Epithelial cell of esophagus (primary cell): ENCODE data around the gene NEK8.

Experiments
- DNase-seq: peaks from one replicate; pipeline ENCODE4 v3.0.0; 2010; ENCODE audit warnings: low read depth
- H3K4me3 ChIP-seq: 2 replicates; pipeline ENCODE4 v1.5.1; 2011; ENCODE audit warnings: mild to moderate bottlenecking, low read length, control low read depth
- CTCF ChIP-seq: IDR thresholded peaks from 2 replicates; pipeline ENCODE4 v1.5.1; 2011; ENCODE audit warnings: low read depth, mild to moderate bottlenecking, low read length, control low read depth, inconsistent platforms; ENCODE audit not compliant: insufficient read depth; ENCODE audit errors: missing control alignments

The NEK8 gene

DNA sequence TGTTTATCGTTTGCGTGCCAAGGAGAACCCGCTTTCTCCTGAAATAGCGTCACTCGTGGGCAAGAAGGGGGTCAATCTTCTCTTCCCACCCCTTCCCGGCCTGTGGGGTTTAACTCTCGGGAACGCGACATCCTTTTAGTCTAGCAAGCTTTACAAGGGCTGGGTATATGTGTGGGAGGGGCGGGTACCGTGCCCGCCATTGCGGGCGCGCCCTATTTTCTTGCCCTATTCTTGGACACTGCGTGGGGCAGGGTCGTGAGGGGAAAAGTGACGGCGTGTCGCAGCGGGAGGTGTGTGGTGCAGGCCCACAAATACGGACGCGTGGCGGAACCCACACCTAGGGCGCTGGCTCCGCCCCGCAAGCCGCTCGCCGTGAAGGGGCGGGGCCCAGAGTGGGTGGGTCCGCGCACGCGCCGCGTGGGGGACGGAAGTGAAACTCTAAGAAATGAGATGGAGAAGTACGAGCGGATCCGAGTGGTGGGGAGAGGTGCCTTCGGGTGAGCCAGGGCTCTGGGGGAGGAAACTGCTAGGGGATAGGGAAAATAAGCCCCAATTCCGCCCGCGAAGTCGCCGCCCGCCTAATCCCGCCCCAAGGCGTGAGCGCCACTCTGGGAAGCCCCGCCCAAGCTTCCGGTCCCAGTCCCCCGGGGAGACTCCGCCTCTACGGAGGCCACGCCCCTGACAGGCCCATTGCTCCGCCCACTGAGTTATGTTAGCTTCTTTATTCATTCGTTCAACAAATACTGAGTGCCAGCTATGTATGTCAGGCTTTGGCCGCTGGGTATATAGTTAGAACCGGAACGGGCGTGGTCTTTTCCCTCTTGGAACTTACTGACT, at the start of gene NEK8:
Gene NEK8, plus strand, starts transcription at position 425 of the 837 bp plus-strand sequence. Its CDS starts 26 bp downstream, at position 451.
- no peak for TF ChIP-seq CTCF

DNA sequence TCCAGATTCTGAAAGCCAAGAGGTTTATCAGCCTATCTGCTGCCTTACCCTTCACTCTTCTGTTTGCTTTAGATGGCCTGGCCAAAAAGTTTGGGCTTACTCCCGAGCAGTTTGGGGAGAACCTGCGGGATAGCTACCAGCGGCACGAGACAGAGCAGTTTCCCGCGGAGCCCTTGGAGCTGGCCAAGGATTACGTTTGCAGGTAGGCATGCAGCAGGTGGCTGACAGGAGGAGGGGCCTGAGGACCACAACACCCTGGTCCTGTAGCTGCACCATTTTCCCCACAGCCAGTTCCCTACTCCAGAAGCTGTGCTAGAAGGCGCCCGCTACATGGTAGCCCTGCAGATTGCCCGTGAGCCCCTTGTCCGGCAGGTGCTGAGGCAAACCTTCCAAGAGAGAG, 45.9 kb upstream of the NEK8 start:
- TF ChIP-seq CTCF, result no peak
- no peak overlapping the region for H3K4me3 ChIP-seq
- DNase-seq, result no peak

More for the DNA sequence above, at the start of gene NEK8:
- peak; percentile 98 for DNase-seq
- H3K4me3 ChIP-seq, result peak within 1 kb of the TSS; percentile 86

DNA sequence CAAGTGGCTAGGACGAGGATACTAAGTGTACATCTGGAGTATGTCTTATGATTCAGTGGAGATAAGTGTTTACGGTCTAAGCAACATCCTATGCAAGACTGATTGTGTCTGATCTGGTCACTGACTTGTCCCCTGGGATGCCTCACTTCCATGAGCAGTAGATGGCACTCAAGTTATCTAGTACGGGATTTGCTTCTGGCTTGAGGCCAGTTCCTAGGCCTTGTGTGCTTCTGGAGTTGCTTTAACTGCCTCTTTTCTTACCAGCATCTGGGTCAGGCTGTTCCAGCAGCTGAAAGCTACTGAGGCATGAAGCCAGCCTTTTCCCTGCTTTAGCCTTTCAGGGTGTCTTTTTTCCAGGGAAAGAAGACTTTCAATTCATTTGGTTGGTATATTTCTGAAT, 43.6 kb upstream of the NEK8 start:
- peak; percentile 34 for TF ChIP-seq CTCF
- DNase-seq, result no peak
- H3K4me3 ChIP-seq, result no peak overlapping the region

DNA sequence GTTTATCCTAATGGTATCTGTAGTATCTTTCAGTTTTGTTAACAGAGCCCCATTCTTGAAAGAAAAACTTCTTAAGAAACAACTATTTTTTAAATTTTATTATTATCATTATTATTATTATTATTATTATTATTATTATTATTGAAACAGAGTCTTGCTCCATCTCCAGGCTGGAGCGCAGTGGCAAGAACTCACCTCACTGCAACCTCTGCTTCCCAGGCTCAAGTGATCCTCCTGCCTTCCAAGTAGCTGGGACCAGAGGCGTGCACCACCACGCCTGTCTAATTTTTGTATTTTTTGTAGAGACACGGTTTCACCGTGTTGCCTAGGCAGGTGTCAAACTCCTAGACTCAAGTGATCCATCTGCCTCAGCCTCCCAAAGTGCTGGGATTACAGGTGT, 43.2 kb upstream of the NEK8 start:
- H3K4me3 ChIP-seq, result no peak overlapping the region
- no peak for DNase-seq
- TF ChIP-seq CTCF, result no peak

DNA sequence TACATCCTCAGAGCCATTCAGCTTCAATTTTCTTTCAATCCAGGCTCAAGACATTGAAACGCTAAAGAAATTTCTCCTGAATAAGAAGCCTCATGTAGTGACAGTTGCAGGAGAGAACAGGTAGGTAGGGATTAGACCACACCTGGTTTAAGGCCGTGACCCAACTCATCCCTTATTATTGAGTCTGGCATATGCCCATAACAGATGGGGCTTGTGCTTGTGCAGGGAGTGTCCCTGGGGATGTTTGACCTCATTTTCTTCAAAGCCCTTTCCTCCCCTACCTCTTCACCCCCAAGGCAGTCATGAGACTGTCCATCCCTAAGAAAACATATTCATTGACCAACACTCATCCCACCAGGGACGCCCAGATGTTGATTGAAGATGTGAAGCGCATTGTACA, 42.3 kb upstream of the NEK8 start:
- no peak overlapping the region for H3K4me3 ChIP-seq
- DNase-seq, result no peak
- TF ChIP-seq CTCF, result no peak

- H3K4me3 ChIP-seq, result no peak overlapping the region
- TF ChIP-seq CTCF, result no peak
- DNase-seq, result no peak
Observed at GRCh38 chr17:28688481-28688880, 40.1 kb upstream of the NEK8 start.

DNA sequence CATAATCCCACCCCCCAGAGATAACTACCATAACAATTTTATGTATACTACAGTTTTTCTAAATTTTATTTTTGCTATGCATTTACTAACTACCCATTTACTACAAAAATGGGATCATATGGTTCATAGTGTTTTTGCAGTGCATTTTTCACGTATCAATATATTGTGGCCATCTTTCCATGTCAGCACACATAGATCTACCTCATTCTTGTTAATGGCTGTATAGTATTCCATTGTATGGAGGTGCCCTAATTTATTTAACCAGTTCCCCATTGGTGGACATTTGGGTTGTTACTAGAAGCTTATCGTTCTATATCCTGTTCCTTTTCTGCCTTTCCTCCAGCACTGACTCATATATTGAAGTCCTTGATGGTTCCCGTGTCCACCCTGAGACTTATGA, 39.6 kb upstream of the NEK8 start:
- no peak overlapping the region for H3K4me3 ChIP-seq
- no peak for TF ChIP-seq CTCF
- DNase-seq, result no peak
